Measurements from ENCODE around the gene NINJ1. TPM values are rescaled to one million over a fixed set of nuclear protein-coding genes. Genes with fewer than 3 reads are reported as not detected.

Gene NINJ1
- total and polyA plus RNA-seq, 2 of the 13 experiments (the other 11 are each of a cell fraction or from before 2014, with no cell fraction given) = 81.2 to 92.1 TPM

DNA sequence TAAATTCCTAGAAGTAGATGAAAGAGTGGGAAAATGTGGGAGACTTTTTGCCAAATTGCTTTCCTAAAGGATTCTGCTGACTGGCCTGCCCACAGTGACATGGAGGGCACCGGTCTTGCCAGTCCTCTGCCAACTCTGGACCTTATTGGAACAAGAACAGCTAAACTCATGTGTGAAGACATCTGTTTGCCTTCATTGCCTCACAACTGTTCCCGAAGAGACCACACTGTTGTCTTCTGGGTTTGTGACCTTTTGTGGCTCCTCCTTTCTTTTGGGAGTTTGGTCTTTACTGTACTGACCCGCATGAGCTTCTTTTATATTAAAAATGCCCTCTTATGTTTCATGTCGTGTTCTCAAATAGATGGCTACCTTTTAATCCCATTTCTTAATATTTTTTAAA lies 33.8 kb upstream of the NINJ1 start:
- in situ Hi-C loops (cut with HindIII; ENCODE audit: extremely low pct_ligation_motif_present, low pct_unique_long_range_greater_than_20kb) (loop anchor here (25.0 kb wide), 1 partner anchor 269 kb away; no protein-coding TSS in a partner anchor), intact Hi-C loops (cut with micrococcal nuclease; ENCODE audit: unreplicated experiment) (no loop called here)
- CTCF ChIA-PET (ENCODE audit: low intra/inter-chr PET ratio, low total read pairs) = no interaction called here
- no peaks in the 10 kb centered on the region for H3K9me3 ChIP-seq (ENCODE audit: low read length)
- no peaks in the 10 kb centered on the region for H3K79me2 ChIP-seq (ENCODE audit: insufficient read depth, low read length)
- FAIRE-seq (no peak), ATAC-seq (no peak; the same call in 2 of the 3 replicates), DNase-seq (ENCODE audit: low spot score) (no peak)
- H3K4me2 ChIP-seq (ENCODE audit: low read depth, low read length) = peak overlapping the region; percentile 8; the same call in 1 of the 2 replicates
- no TSS peak for BruUV-seq (replicated peaks)
- H4K20me1 ChIP-seq (ENCODE audit: insufficient read depth, low read length) = no peaks in the 10 kb centered on the region
- H2AFZ ChIP-seq (ENCODE audit: low read length) = no peak overlapping the region
- H3K4me1 ChIP-seq (ENCODE audit: insufficient read depth, low read length) = peaks cover 36% of the 10 kb centered on the region
- no peak overlapping the region for H3K27ac ChIP-seq (ENCODE audit: extremely low read length, insufficient read depth, low read length)
- WGBS (ENCODE audit: low lambda C conversion rate) = 14% methylated on average over 4 of the region's 4 CpGs
- H3K4me3 ChIP-seq (replicated peaks in 1 of 3; ENCODE audit: insufficient read depth in 1 of 3, low read depth in 2 of 3, low read length in 3 of 3) = no peak overlapping the region
- no peak overlapping the region for H3K9ac ChIP-seq (ENCODE audit: insufficient read depth, low read depth, low read length)
- peaks cover 2 to 23% of the 10 kb centered on the region in 2 experiments; a peak in 4 of 5 replicates for H3K27me3 ChIP-seq (ENCODE audit: control insufficient read depth in 1 of 2, insufficient read depth in 2 of 2, low read length in 2 of 2)
- no peak for TF ChIP-seq MAFG (CRISPR knock-in tag; IDR thresholded peaks at IDR 0.05)
- TF ChIP-seq, protein P1, sequence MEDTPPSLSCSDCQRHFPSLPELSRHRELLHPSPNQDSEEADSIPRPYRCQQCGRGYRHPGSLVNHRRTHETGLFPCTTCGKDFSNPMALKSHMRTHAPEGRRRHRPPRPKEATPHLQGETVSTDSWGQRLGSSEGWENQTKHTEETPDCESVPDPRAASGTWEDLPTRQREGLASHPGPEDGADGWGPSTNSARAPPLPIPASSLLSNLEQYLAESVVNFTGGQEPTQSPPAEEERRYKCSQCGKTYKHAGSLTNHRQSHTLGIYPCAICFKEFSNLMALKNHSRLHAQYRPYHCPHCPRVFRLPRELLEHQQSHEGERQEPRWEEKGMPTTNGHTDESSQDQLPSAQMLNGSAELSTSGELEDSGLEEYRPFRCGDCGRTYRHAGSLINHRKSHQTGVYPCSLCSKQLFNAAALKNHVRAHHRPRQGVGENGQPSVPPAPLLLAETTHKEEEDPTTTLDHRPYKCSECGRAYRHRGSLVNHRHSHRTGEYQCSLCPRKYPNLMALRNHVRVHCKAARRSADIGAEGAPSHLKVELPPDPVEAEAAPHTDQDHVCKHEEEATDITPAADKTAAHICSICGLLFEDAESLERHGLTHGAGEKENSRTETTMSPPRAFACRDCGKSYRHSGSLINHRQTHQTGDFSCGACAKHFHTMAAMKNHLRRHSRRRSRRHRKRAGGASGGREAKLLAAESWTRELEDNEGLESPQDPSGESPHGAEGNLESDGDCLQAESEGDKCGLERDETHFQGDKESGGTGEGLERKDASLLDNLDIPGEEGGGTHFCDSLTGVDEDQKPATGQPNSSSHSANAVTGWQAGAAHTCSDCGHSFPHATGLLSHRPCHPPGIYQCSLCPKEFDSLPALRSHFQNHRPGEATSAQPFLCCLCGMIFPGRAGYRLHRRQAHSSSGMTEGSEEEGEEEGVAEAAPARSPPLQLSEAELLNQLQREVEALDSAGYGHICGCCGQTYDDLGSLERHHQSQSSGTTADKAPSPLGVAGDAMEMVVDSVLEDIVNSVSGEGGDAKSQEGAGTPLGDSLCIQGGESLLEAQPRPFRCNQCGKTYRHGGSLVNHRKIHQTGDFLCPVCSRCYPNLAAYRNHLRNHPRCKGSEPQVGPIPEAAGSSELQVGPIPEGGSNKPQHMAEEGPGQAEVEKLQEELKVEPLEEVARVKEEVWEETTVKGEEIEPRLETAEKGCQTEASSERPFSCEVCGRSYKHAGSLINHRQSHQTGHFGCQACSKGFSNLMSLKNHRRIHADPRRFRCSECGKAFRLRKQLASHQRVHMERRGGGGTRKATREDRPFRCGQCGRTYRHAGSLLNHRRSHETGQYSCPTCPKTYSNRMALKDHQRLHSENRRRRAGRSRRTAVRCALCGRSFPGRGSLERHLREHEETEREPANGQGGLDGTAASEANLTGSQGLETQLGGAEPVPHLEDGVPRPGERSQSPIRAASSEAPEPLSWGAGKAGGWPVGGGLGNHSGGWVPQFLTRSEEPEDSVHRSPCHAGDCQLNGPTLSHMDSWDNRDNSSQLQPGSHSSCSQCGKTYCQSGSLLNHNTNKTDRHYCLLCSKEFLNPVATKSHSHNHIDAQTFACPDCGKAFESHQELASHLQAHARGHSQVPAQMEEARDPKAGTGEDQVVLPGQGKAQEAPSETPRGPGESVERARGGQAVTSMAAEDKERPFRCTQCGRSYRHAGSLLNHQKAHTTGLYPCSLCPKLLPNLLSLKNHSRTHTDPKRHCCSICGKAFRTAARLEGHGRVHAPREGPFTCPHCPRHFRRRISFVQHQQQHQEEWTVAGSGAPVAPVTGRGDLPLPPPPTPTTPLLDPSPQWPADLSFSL (CRISPR knock-in tag; IDR thresholded peaks at IDR 0.05) = no peak
- peak; percentile 80 for TF ChIP-seq ZNF7 (CRISPR knock-in tag; IDR thresholded peaks at IDR 0.05)
- TF ChIP-seq, protein P2, sequence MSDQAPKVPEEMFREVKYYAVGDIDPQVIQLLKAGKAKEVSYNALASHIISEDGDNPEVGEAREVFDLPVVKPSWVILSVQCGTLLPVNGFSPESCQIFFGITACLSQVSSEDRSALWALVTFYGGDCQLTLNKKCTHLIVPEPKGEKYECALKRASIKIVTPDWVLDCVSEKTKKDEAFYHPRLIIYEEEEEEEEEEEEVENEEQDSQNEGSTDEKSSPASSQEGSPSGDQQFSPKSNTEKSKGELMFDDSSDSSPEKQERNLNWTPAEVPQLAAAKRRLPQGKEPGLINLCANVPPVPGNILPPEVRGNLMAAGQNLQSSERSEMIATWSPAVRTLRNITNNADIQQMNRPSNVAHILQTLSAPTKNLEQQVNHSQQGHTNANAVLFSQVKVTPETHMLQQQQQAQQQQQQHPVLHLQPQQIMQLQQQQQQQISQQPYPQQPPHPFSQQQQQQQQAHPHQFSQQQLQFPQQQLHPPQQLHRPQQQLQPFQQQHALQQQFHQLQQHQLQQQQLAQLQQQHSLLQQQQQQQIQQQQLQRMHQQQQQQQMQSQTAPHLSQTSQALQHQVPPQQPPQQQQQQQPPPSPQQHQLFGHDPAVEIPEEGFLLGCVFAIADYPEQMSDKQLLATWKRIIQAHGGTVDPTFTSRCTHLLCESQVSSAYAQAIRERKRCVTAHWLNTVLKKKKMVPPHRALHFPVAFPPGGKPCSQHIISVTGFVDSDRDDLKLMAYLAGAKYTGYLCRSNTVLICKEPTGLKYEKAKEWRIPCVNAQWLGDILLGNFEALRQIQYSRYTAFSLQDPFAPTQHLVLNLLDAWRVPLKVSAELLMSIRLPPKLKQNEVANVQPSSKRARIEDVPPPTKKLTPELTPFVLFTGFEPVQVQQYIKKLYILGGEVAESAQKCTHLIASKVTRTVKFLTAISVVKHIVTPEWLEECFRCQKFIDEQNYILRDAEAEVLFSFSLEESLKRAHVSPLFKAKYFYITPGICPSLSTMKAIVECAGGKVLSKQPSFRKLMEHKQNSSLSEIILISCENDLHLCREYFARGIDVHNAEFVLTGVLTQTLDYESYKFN (CRISPR knock-in tag; conservative IDR thresholded peaks at IDR 0.05) = no peak
- TF ChIP-seq CEBPB (IDR thresholded peaks at IDR 0.05; ENCODE audit: borderline replicate concordance, low read depth, low read length) = 0 out of 2 replicates have a peak, but pooled peaks have one; percentile 13
- TF ChIP-seq HNRNPL (IDR thresholded peaks at IDR 0.05; ENCODE audit: low read depth, low read length) = 0 out of 2 replicates have a peak, but pooled peaks have one; percentile 47
- no peak for TF ChIP-seq ZNF207 (IDR thresholded peaks at IDR 0.05; ENCODE audit: borderline replicate concordance)
- TF ChIP-seq POLR2G (IDR thresholded peaks at IDR 0.05; ENCODE audit: low read depth, low read length) = no peak
- no peak for TF ChIP-seq TGIF2 (CRISPR knock-in tag; IDR thresholded peaks at IDR 0.05)
- no peaks in the 10 kb centered on the region for H3K36me3 ChIP-seq (replicated peaks in 1 of 2; ENCODE audit: control insufficient read depth in 1 of 2, insufficient read depth in 2 of 2, low read length in 2 of 2)
- POLR2A ChIA-PET = interaction anchor here (0.6 to 1.9 kb wide), 3 partner anchors 28 to 636 kb away, joined by 3 to 4 read pairs (median 3); partner anchors contain the start of gene NINJ1
